H1 (cell line): ENCODE measurements around the gene NRXN2. TPM values are rescaled to one million over a fixed set of nuclear protein-coding genes. Genes with fewer than 3 reads are reported as not detected.

Experiments
- SRF ChIP-seq: IDR thresholded peaks from 2 replicates; pipeline ENCODE4 v1.6.1; 2011; ENCODE audit warnings: mild to moderate bottlenecking, low read depth, low read length, moderate library complexity
- polyA plus RNA-seq, 7 experiments: library from polyadenylated mRNA; depleted of rRNA in 3 of 7; stranded (reverse) in 5 of 7; unstranded in 2 of 7; fragments of >200 nt in 5 of 7; fragments of 200-250 nt in 2 of 7; gene quantifications; 1 replicate in 5 of 7; 2 replicates in 1 of 7; 4 replicates in 1 of 7; pipeline versions ENCODE4 v1.2.1 to v1.2.3, GENCODE V29; 2011 to 2013; ENCODE audit warnings: missing spikeins in 2 of 7, mixed read lengths in 2 of 7
- total RNA-seq: library from RNA; stranded (reverse); fragmentation: NEBNext Ultra II Directional; extraction: Animal tissue kit (Norgen Biotek cat#: 25700); gene quantifications from 2 replicates; pipeline ENCODE4 v1.2.1, GENCODE V29; 2021
- TF ChIP-seq, protein P1 (sequence below): fragments of 300-600 bp; sonication (generic); IDR thresholded peaks from 2 replicates; pipeline ENCODE4 v1.7.1; 2012; ENCODE audit warnings: low read length, moderate library complexity, mild to moderate bottlenecking, inconsistent platforms; ENCODE audit not compliant: insufficient replicate concordance

NRXN2 gene
- total and polyA plus RNA-seq, 2 of the 8 experiments (the other 6 are each of a cell fraction or from before 2014, with no cell fraction given): 1.3 to 11.5 TPM

DNA sequence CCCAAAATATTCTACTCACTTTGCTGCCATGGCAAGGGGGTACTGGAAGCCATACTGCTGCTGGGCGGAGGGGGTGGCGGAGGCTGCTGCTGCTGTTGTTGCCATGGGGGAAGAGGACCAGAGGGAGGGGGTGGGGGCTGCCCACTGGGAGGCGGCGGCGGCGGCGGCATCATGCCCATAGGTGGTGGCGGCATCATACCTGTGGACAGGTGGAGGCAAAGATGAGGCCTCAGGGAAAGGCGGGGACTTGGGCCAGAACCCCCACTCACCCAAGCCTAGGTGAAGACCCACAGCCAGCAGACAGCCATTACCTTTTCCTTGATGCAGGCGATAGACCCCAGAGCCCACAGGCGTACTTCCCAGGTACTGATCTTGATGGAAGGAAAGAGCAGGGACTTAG lies 43.9 kb upstream of the NRXN2 start (continued):
- TF ChIP-seq, protein P1, sequence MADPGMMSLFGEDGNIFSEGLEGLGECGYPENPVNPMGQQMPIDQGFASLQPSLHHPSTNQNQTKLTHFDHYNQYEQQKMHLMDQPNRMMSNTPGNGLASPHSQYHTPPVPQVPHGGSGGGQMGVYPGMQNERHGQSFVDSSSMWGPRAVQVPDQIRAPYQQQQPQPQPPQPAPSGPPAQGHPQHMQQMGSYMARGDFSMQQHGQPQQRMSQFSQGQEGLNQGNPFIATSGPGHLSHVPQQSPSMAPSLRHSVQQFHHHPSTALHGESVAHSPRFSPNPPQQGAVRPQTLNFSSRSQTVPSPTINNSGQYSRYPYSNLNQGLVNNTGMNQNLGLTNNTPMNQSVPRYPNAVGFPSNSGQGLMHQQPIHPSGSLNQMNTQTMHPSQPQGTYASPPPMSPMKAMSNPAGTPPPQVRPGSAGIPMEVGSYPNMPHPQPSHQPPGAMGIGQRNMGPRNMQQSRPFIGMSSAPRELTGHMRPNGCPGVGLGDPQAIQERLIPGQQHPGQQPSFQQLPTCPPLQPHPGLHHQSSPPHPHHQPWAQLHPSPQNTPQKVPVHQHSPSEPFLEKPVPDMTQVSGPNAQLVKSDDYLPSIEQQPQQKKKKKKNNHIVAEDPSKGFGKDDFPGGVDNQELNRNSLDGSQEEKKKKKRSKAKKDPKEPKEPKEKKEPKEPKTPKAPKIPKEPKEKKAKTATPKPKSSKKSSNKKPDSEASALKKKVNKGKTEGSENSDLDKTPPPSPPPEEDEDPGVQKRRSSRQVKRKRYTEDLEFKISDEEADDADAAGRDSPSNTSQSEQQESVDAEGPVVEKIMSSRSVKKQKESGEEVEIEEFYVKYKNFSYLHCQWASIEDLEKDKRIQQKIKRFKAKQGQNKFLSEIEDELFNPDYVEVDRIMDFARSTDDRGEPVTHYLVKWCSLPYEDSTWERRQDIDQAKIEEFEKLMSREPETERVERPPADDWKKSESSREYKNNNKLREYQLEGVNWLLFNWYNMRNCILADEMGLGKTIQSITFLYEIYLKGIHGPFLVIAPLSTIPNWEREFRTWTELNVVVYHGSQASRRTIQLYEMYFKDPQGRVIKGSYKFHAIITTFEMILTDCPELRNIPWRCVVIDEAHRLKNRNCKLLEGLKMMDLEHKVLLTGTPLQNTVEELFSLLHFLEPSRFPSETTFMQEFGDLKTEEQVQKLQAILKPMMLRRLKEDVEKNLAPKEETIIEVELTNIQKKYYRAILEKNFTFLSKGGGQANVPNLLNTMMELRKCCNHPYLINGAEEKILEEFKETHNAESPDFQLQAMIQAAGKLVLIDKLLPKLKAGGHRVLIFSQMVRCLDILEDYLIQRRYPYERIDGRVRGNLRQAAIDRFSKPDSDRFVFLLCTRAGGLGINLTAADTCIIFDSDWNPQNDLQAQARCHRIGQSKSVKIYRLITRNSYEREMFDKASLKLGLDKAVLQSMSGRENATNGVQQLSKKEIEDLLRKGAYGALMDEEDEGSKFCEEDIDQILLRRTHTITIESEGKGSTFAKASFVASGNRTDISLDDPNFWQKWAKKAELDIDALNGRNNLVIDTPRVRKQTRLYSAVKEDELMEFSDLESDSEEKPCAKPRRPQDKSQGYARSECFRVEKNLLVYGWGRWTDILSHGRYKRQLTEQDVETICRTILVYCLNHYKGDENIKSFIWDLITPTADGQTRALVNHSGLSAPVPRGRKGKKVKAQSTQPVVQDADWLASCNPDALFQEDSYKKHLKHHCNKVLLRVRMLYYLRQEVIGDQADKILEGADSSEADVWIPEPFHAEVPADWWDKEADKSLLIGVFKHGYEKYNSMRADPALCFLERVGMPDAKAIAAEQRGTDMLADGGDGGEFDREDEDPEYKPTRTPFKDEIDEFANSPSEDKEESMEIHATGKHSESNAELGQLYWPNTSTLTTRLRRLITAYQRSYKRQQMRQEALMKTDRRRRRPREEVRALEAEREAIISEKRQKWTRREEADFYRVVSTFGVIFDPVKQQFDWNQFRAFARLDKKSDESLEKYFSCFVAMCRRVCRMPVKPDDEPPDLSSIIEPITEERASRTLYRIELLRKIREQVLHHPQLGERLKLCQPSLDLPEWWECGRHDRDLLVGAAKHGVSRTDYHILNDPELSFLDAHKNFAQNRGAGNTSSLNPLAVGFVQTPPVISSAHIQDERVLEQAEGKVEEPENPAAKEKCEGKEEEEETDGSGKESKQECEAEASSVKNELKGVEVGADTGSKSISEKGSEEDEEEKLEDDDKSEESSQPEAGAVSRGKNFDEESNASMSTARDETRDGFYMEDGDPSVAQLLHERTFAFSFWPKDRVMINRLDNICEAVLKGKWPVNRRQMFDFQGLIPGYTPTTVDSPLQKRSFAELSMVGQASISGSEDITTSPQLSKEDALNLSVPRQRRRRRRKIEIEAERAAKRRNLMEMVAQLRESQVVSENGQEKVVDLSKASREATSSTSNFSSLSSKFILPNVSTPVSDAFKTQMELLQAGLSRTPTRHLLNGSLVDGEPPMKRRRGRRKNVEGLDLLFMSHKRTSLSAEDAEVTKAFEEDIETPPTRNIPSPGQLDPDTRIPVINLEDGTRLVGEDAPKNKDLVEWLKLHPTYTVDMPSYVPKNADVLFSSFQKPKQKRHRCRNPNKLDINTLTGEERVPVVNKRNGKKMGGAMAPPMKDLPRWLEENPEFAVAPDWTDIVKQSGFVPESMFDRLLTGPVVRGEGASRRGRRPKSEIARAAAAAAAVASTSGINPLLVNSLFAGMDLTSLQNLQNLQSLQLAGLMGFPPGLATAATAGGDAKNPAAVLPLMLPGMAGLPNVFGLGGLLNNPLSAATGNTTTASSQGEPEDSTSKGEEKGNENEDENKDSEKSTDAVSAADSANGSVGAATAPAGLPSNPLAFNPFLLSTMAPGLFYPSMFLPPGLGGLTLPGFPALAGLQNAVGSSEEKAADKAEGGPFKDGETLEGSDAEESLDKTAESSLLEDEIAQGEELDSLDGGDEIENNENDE: no peak
- no peak for TF ChIP-seq SRF
- TF ChIP-seq, all 59 proteins: peak for 0
